Stimulated activated CD4-positive, alpha-beta T cell treated with anti-CD3 and anti-CD28 coated beads, Interleukin-4, amount 100 ng/mL, for 24 hours (primary cell): Measurements from ENCODE around the gene MAPK14.
"Not testable (repeated sequence)": the region's sequence is repeated elsewhere in the genome, so short reads cannot be mapped to it uniquely, and the experiment has no call there.

Experiments used
- DNase-seq: peaks from one replicate; pipeline ENCODE4 v3.0.0-alpha.2; 2020

The MAPK14 gene

GRCh38 chr6:36027501-36028087 lies at the start of gene MAPK14:
MAPK14 (plus strand) TSS chr6:36027808; CDS start chr6:36028158, 350 bp downstream.
- DNase-seq = peak; percentile 99

GRCh38 chr6:35980126-35980525 lies 47.5 kb upstream of the MAPK14 start:
- DNase-seq = not testable (repeated sequence)

- DNase-seq = no peak
Measured at GRCh38 chr6:35980991-35981645, 46.5 kb upstream of the MAPK14 start.

- DNase-seq = no peak
Measured at GRCh38 chr6:35984701-35985100, 42.9 kb upstream of the MAPK14 start.

- DNase-seq = not testable (repeated sequence)
Measured at GRCh38 chr6:35988047-35988446, 39.6 kb upstream of the MAPK14 start.

GRCh38 chr6:35993150-35993549 lies 34.5 kb upstream of the MAPK14 start:
- DNase-seq = no peak

GRCh38 chr6:36000451-36000850 lies 27.2 kb upstream of the MAPK14 start:
- no peak for DNase-seq

- no peak for DNase-seq
Measured at GRCh38 chr6:36015666-36016065, 11.9 kb upstream of the MAPK14 start.

GRCh38 chr6:36018339-36018738 lies 9.3 kb upstream of the MAPK14 start:
- DNase-seq = no peak

- DNase-seq = no peak
Measured at GRCh38 chr6:36019167-36019566, 8.4 kb upstream of the MAPK14 start.

- no peak for DNase-seq
Measured at GRCh38 chr6:36020154-36020553, 7.5 kb upstream of the MAPK14 start.

GRCh38 chr6:36023996-36024795 lies 3.4 kb upstream of the MAPK14 start, which contains the start of gene SLC26A8:
SLC26A8 (minus strand) TSS chr6:36024641; CDS start chr6:36019707, 4,934 bp downstream.
- no peak for DNase-seq

- no peak for DNase-seq
Measured at GRCh38 chr6:36025260-36025931, 2.2 kb upstream of the MAPK14 start.

- no peak for DNase-seq
Measured at GRCh38 chr6:36025932-36026327, 1.7 kb upstream of the MAPK14 start.

- DNase-seq = peak; percentile 43
Measured at GRCh38 chr6:36028088-36028876, 674 bp downstream of the MAPK14 start.

GRCh38 chr6:36028877-36029324 lies 1.3 kb downstream of the MAPK14 start:
- peak; percentile 82 for DNase-seq

GRCh38 chr6:36029464-36029863 lies 1.9 kb downstream of the MAPK14 start:
- DNase-seq = no peak

GRCh38 chr6:36032261-36032660 lies 4.7 kb downstream of the MAPK14 start:
- DNase-seq = no peak

GRCh38 chr6:36033144-36033543 lies 5.5 kb downstream of the MAPK14 start:
- not testable (repeated sequence) for DNase-seq

GRCh38 chr6:36033935-36034334 lies 6.3 kb downstream of the MAPK14 start:
- peak; percentile 53 for DNase-seq

- no peak for DNase-seq
Measured at GRCh38 chr6:36034441-36034840, 6.8 kb downstream of the MAPK14 start.

- DNase-seq = no peak
Measured at GRCh38 chr6:36035225-36035624, 7.6 kb downstream of the MAPK14 start.
